Endothelial cell of umbilical vein (primary cell): ENCODE results near the gene ADGRE3. TPM values are rescaled to one million over a fixed set of nuclear protein-coding genes. Genes with fewer than 3 reads are reported as not detected.

Source experiments
- BruUV-seq: library from RNA; stranded (reverse); fragments of 400-500 nt; replicated peaks from 2 replicates; lab custom pipeline; 2021; lab: Mats Ljungman, UMichigan
- CTCF ChIA-PET: fragments of 300-600, 350-600 bp; sonication (Branson Sonifier 250); formaldehyde crosslinking; loops from one replicate; lab custom pipeline; 2021; ENCODE audit warnings: antibody characterized with exemption, inconsistent platforms; lab: Charles Lee
- POLR2A ChIA-PET: fragments of 300-600, 350-600 bp; sonication (Branson Sonifier 250); formaldehyde crosslinking; loops from one replicate; lab custom pipeline; 2021; ENCODE audit warnings: antibody characterized with exemption, inconsistent platforms; lab: Charles Lee
- DNase-seq: peaks from one replicate; pipeline ENCODE4 v3.0.0-alpha.2; 2011; ENCODE audit warnings: low read depth, low spot score
- FAIRE-seq: peaks from 2 replicates; lab custom pipeline; 2011; peaks lifted over from hg19 to GRCh38; lab: Jason Lieb, UNC
- H2AFZ ChIP-seq: 2 replicates; pipeline ENCODE4 v1.6.0; 2012; ENCODE audit warnings: low read depth, low read length, control low read depth, inconsistent platforms
- H3K27ac ChIP-seq: 2 replicates; pipeline ENCODE4 v1.5.1; 2011; ENCODE audit warnings: low read depth, mild to moderate bottlenecking, control low read depth, low read length, moderate library complexity; ENCODE audit not compliant: insufficient read depth
- H3K27me3 ChIP-seq, 2 experiments: 2 replicates each; pipeline versions ENCODE4 v1.6.0 to v1.6.1; 2011; ENCODE audit warnings: low read length in 2 of 2, mixed read lengths in 1 of 2; ENCODE audit not compliant: control insufficient read depth in 2 of 2, insufficient read depth in 2 of 2
- H3K36me3 ChIP-seq, 2 experiments: 2 replicates in 1 of 2; 3 replicates in 1 of 2; pipeline ENCODE4 v1.5.1; 2011; ENCODE audit warnings: low read length in 2 of 2, mild to moderate bottlenecking in 1 of 2, moderate library complexity in 1 of 2; ENCODE audit not compliant: control insufficient read depth in 2 of 2, insufficient read depth in 2 of 2; ENCODE audit errors: extremely low read depth in 1 of 2
- H3K4me1 ChIP-seq: 3 replicates; pipeline ENCODE4 v1.5.1; 2011; ENCODE audit warnings: mild to moderate bottlenecking, low read length; ENCODE audit not compliant: control insufficient read depth, insufficient read depth; ENCODE audit errors: extremely low read depth
- H3K4me2 ChIP-seq: 2 replicates; pipeline ENCODE4 v1.6.1; 2011; ENCODE audit warnings: low read length, control low read depth, mixed read lengths; ENCODE audit not compliant: insufficient read depth
- H3K4me3 ChIP-seq, 3 experiments: fragments of 200-600 bp in 1 of 3; sonication (generic), shearing (Covaris generic) in 1 of 3; replicated peaks in 1 of 3; 2 replicates each; pipeline ENCODE4 v1.5.1; 2011 to 2016; ENCODE audit warnings: control low read depth in 3 of 3, low read length in 3 of 3, mild to moderate bottlenecking in 2 of 3, inconsistent platforms in 1 of 3, low read depth in 1 of 3, moderate library complexity in 1 of 3; ENCODE audit not compliant: insufficient read depth in 1 of 3
- H3K79me2 ChIP-seq: 2 replicates; pipeline ENCODE4 v1.6.0; 2012; ENCODE audit warnings: low read length, inconsistent platforms; ENCODE audit not compliant: control insufficient read depth, insufficient read depth
- H3K9ac ChIP-seq: replicated peaks from 2 replicates; pipeline ENCODE3; 2011; ENCODE audit warnings: low read length, control low read depth; ENCODE audit not compliant: insufficient read depth; ENCODE audit errors: extremely low read depth
- H3K9me1 ChIP-seq: replicated peaks from 3 replicates; pipeline ENCODE4 v1.6.0; 2011; ENCODE audit warnings: mild to moderate bottlenecking, low read length; ENCODE audit not compliant: control insufficient read depth, insufficient read depth; ENCODE audit errors: extremely low read depth
- H3K9me3 ChIP-seq: replicated peaks from 2 replicates; pipeline ENCODE4 v1.5.1; 2012; ENCODE audit warnings: low read length, inconsistent platforms; ENCODE audit not compliant: control insufficient read depth, insufficient read depth
- H4K20me1 ChIP-seq: replicated peaks from 2 replicates; pipeline ENCODE3; 2011; ENCODE audit warnings: mild to moderate bottlenecking, low read length; ENCODE audit not compliant: control insufficient read depth, insufficient read depth; ENCODE audit errors: extremely low read depth
- CTCF ChIP-seq, 2 donors: IDR thresholded peaks; 1 replicate in 1 of 2; 2 replicates in 1 of 2; pipeline ENCODE4 v1.5.1; 2011; ENCODE audit warnings: low read length in 2 of 2, mild to moderate bottlenecking in 2 of 2, moderate library complexity in 2 of 2, control low read depth in 1 of 2, inconsistent platforms in 1 of 2, low read depth in 1 of 2; ENCODE audit not compliant: insufficient read depth in 1 of 2; ENCODE audit errors: extremely low read depth in 1 of 2
- EZH2 ChIP-seq: IDR thresholded peaks from 2 replicates; pipeline ENCODE4 v1.6.1; 2012; ENCODE audit warnings: borderline replicate concordance, low read depth, mild to moderate bottlenecking, moderate library complexity, low read length, inconsistent platforms; ENCODE audit not compliant: severe bottlenecking
- FOS ChIP-seq: IDR thresholded peaks from 2 replicates; pipeline ENCODE4 v1.6.1; 2011; ENCODE audit warnings: mild to moderate bottlenecking, low read length, moderate library complexity, borderline replicate concordance; ENCODE audit not compliant: insufficient read depth
- GATA2 ChIP-seq: IDR thresholded peaks from 2 replicates; pipeline ENCODE4 v1.7.0; 2011; ENCODE audit warnings: low read depth, mild to moderate bottlenecking, moderate library complexity, mixed read lengths, low read length; ENCODE audit not compliant: insufficient read length, insufficient read depth
- JUN ChIP-seq: IDR thresholded peaks from 2 replicates; pipeline ENCODE4 v1.6.1; 2011; ENCODE audit warnings: borderline replicate concordance, low read depth; ENCODE audit not compliant: insufficient read length, insufficient read depth
- MAX ChIP-seq: IDR thresholded peaks from 2 replicates; pipeline ENCODE4 v1.6.1; 2011; ENCODE audit not compliant: insufficient read depth, insufficient read length
- MYC ChIP-seq: IDR thresholded peaks from one replicate; pipeline ENCODE4 v1.6.1; 2011; ENCODE audit warnings: mild to moderate bottlenecking, low read depth, low read length
- POLR2A ChIP-seq: IDR thresholded peaks from 2 replicates; pipeline ENCODE4 v1.6.1; 2012; ENCODE audit warnings: low read depth, mild to moderate bottlenecking, control low read depth, low read length
- POLR2AphosphoS5 ChIP-seq: IDR thresholded peaks from 2 replicates; pipeline ENCODE4 v1.6.1; 2012; ENCODE audit warnings: low read depth, mild to moderate bottlenecking, control low read depth, low read length, moderate library complexity; ENCODE audit not compliant: insufficient read depth
- dilution Hi-C: fragments of 300-500 bp; cut with MboI; formaldehyde crosslinking; loops from one replicate; pipeline ENCODE4 v1.15.0; 2019; ENCODE audit warnings: low sequenced_read_pairs; ENCODE audit not compliant: extremely low pct_ligation_motif_present
- intact Hi-C: fragments of 100-400 bp; cut with micrococcal nuclease; formaldehyde crosslinking; loops from one replicate; pipeline ENCODE4 v1.10.0; 2022
- polyA plus RNA-seq, 4 experiments: library from polyadenylated mRNA; depleted of rRNA in 3 of 4; stranded (reverse) in 3 of 4; unstranded in 1 of 4; fragments of >200 nt; gene quantifications; 2 replicates each; pipeline versions ENCODE4 v1.2.1 to v1.2.3, GENCODE V29; 2011 to 2012; ENCODE audit warnings: missing spikeins in 1 of 4
- total RNA-seq: library from RNA; stranded (reverse); gene quantifications from 2 replicates; pipeline ENCODE4 v1.2.3, GENCODE V29; 2021

The ADGRE3 gene
- total and polyA plus RNA-seq, 2 donors (not counting 3 experiments of a cell fraction or from before 2014, with no cell fraction given), result not detected

- BruUV-seq, result no TSS peak
- H2AFZ ChIP-seq, result no peak overlapping the region
- H3K4me1 ChIP-seq, result no peaks in the 10 kb centered on the region
- no peaks in the 10 kb centered on the region for H3K9me3 ChIP-seq
- TF ChIP-seq CTCF (IDR thresholded peaks at IDR 0.05; ENCODE audit: extremely low read depth in 1 of 2, insufficient read depth in 1 of 2, low read depth in 1 of 2, low read length in 2 of 2) (no peak), EZH2 (no peak), POLR2AphosphoS5 (no peak), POLR2A (no peak), GATA2 (no peak), MYC (no peak), JUN (no peak), FOS (no peak), MAX (no peak)
- H3K27ac ChIP-seq, result no peak overlapping the region
- FAIRE-seq, result no peak
- no peak overlapping the region for H3K4me3 ChIP-seq
- H3K9ac ChIP-seq, result no peak overlapping the region
- POLR2A ChIA-PET, result no interaction called here
- no peaks in the 10 kb centered on the region for H4K20me1 ChIP-seq
- dilution Hi-C loops, result no loop called here
- CTCF ChIA-PET, result interaction anchor here (0.6 kb wide), 1 partner anchor 1512 kb away, joined by 5 read pairs; no protein-coding TSS in a partner anchor
- H3K36me3 ChIP-seq, result no peaks in the 10 kb centered on the region
- no peaks in the 10 kb centered on the region for H3K27me3 ChIP-seq
- H3K9me1 ChIP-seq, result no peaks in the 10 kb centered on the region
- DNase-seq, result peak; percentile 26
- intact Hi-C loops, result no loop called here
- H3K79me2 ChIP-seq, result no peaks in the 10 kb centered on the region
- no peak overlapping the region for H3K4me2 ChIP-seq
Observed at GRCh38 chr19:14632286-14632685, 42.4 kb downstream of the ADGRE3 start.
